Mesendoderm (in vitro differentiated cells): ENCODE data around the gene GAS2.

Experiments
- DNase-seq: peaks from one replicate; pipeline ENCODE4 v3.0.0; 2013
- H2AK5ac ChIP-seq: 2 replicates; pipeline ENCODE4 v1.6.1; 2013; ENCODE audit warnings: low read length, inconsistent platforms
- H2BK120ac ChIP-seq: 2 replicates; pipeline ENCODE4 v1.6.1; 2013; ENCODE audit warnings: low read depth, mild to moderate bottlenecking, low read length, moderate library complexity, mixed read lengths
- H2BK15ac ChIP-seq: replicated peaks from 2 replicates; pipeline ENCODE4 v1.6.1; 2013; ENCODE audit warnings: low read depth, mild to moderate bottlenecking, moderate library complexity
- H2BK5ac ChIP-seq: 2 replicates; pipeline ENCODE4 v1.6.1; 2013; ENCODE audit warnings: low read length, inconsistent platforms
- H3K18ac ChIP-seq: 2 replicates; pipeline ENCODE4 v1.6.1; 2013; ENCODE audit warnings: mild to moderate bottlenecking, low read length, mixed read lengths
- H3K23ac ChIP-seq: one replicate; pipeline ENCODE4 v1.6.1; 2013; ENCODE audit warnings: low read length
- H3K27ac ChIP-seq: 2 replicates; pipeline ENCODE4 v1.5.1; 2013; ENCODE audit warnings: low read depth, mild to moderate bottlenecking, inconsistent platforms, low read length, moderate library complexity
- H3K27me3 ChIP-seq: 2 replicates; pipeline ENCODE4 v1.6.1; 2013; ENCODE audit warnings: low read length, control low read depth, mild to moderate bottlenecking, inconsistent platforms; ENCODE audit not compliant: insufficient read depth, poor library complexity
- H3K36me3 ChIP-seq: 2 replicates; pipeline ENCODE4 v1.6.1; 2013; ENCODE audit warnings: low read length, inconsistent platforms; ENCODE audit not compliant: control insufficient read depth, insufficient read depth
- H3K4ac ChIP-seq: one replicate; pipeline ENCODE4 v1.6.1; 2013; ENCODE audit warnings: low read depth, mild to moderate bottlenecking, low read length, moderate library complexity
- H3K4me1 ChIP-seq: 2 replicates; pipeline ENCODE4 v1.6.1; 2013; ENCODE audit warnings: low read depth, low read length, inconsistent platforms; ENCODE audit not compliant: control insufficient read depth
- H3K4me2 ChIP-seq: 2 replicates; pipeline ENCODE4 v1.6.1; 2013; ENCODE audit warnings: low read length
- H3K4me3 ChIP-seq: 2 replicates; pipeline ENCODE4 v1.5.1; 2013; ENCODE audit warnings: mild to moderate bottlenecking, low read length
- H3K56ac ChIP-seq: one replicate; pipeline ENCODE4 v1.6.1; 2013; ENCODE audit warnings: low read length
- H3K79me1 ChIP-seq: 2 replicates; pipeline ENCODE4 v1.6.1; 2013; ENCODE audit warnings: low read length, inconsistent platforms
- H3K79me2 ChIP-seq: 2 replicates; pipeline ENCODE4 v1.6.1; 2013; ENCODE audit warnings: mild to moderate bottlenecking, low read length; ENCODE audit not compliant: control insufficient read depth, insufficient read depth
- H3K9ac ChIP-seq: 2 replicates; pipeline ENCODE4 v1.6.1; 2013; ENCODE audit warnings: low read length, inconsistent platforms
- H4K5ac ChIP-seq: one replicate; pipeline ENCODE4 v1.6.1; 2013; ENCODE audit warnings: low read length
- H4K8ac ChIP-seq: one replicate; pipeline ENCODE4 v1.6.1; 2013; ENCODE audit warnings: low read depth, mild to moderate bottlenecking, control low read depth, low read length, moderate library complexity
- WGBS: extraction: QIAGEN DNeasy Blood & Tissue Kit; methylation state at CpG from one replicate; pipeline ENCODE4 v1.1.7; 2013; ENCODE audit warnings: low lambda C conversion rate, missing lambda C conversion rate; ENCODE audit not compliant: insufficient coverage; ENCODE audit errors: extremely low coverage; 5-methylcytosine and 5-hydroxymethylcytosine counted together

GAS2 gene

GRCh38 chr11:22798901-22799300 lies 132.5 kb downstream of the GAS2 start:
- H2AK5ac ChIP-seq: no peak overlapping the region

GRCh38 chr11:22800482-22800881 lies 134.1 kb downstream of the GAS2 start:
- Histone ChIP-seq H3K9ac (no peak overlapping the region), H3K4me2 (no peak overlapping the region), H3K18ac (no peak overlapping the region), H3K4me3 (no peak overlapping the region), H3K79me1 (no peaks in the 10 kb centered on the region), H3K36me3 (no peaks in the 10 kb centered on the region), H3K56ac (no peak overlapping the region), H2AK5ac (no peak overlapping the region), H4K5ac (no peak overlapping the region), H2BK15ac (no peak overlapping the region), H2BK5ac (no peak overlapping the region), H2BK120ac (no peak overlapping the region), H3K27me3 (no peaks in the 10 kb centered on the region), H3K79me2 (no peaks in the 10 kb centered on the region), H4K8ac (no peak overlapping the region), H3K4ac (no peak overlapping the region), H3K4me1 (no peaks in the 10 kb centered on the region), H3K27ac (no peak overlapping the region), H3K23ac (no peak overlapping the region)
- WGBS: no CpG with 5 or more reads among the region's 5 CpGs
- DNase-seq: no peak

More at GRCh38 chr11:22798901-22799300, 132.5 kb downstream of the GAS2 start:
- H3K23ac ChIP-seq: no peak overlapping the region
- H3K56ac ChIP-seq: no peak overlapping the region
- DNase-seq: no peak
- H3K4me2 ChIP-seq: no peak overlapping the region
- no peak overlapping the region for H4K8ac ChIP-seq
- no peak overlapping the region for H3K9ac ChIP-seq
- no peaks in the 10 kb centered on the region for H3K4me1 ChIP-seq
- no peak overlapping the region for H4K5ac ChIP-seq
- H3K4me3 ChIP-seq: no peak overlapping the region
- no peak overlapping the region for H2BK120ac ChIP-seq
- H2BK5ac ChIP-seq: no peak overlapping the region
- no peaks in the 10 kb centered on the region for H3K79me2 ChIP-seq
- no peak overlapping the region for H3K4ac ChIP-seq
- H3K79me1 ChIP-seq: no peaks in the 10 kb centered on the region
- no peaks in the 10 kb centered on the region for H3K27me3 ChIP-seq
- no peak overlapping the region for H3K18ac ChIP-seq
- H3K27ac ChIP-seq: no peak overlapping the region
- WGBS: no CpG with 5 or more reads among the region's 1 CpG
- no peaks in the 10 kb centered on the region for H3K36me3 ChIP-seq
- H2BK15ac ChIP-seq: no peak overlapping the region

GRCh38 chr11:22802861-22803260 lies 136.4 kb downstream of the GAS2 start:
- H4K5ac ChIP-seq: no peak overlapping the region
- H3K4me1 ChIP-seq: no peaks in the 10 kb centered on the region
- H4K8ac ChIP-seq: no peak overlapping the region
- no peak overlapping the region for H3K27ac ChIP-seq
- no peak overlapping the region for H2BK120ac ChIP-seq
- no peak overlapping the region for H2BK5ac ChIP-seq
- no peak overlapping the region for H2BK15ac ChIP-seq
- DNase-seq: no peak
- H3K9ac ChIP-seq: no peak overlapping the region
- WGBS: no CpG with 5 or more reads among the region's 4 CpGs
- no peaks in the 10 kb centered on the region for H3K79me2 ChIP-seq
- no peak overlapping the region for H3K18ac ChIP-seq
- H3K4me2 ChIP-seq: no peak overlapping the region
- no peak overlapping the region for H3K4me3 ChIP-seq
- no peak overlapping the region for H3K56ac ChIP-seq
- H3K79me1 ChIP-seq: no peaks in the 10 kb centered on the region
- H3K27me3 ChIP-seq: no peaks in the 10 kb centered on the region
- H2AK5ac ChIP-seq: no peak overlapping the region
- no peak overlapping the region for H3K4ac ChIP-seq
- H3K36me3 ChIP-seq: no peaks in the 10 kb centered on the region
- H3K23ac ChIP-seq: no peak overlapping the region

DNA sequence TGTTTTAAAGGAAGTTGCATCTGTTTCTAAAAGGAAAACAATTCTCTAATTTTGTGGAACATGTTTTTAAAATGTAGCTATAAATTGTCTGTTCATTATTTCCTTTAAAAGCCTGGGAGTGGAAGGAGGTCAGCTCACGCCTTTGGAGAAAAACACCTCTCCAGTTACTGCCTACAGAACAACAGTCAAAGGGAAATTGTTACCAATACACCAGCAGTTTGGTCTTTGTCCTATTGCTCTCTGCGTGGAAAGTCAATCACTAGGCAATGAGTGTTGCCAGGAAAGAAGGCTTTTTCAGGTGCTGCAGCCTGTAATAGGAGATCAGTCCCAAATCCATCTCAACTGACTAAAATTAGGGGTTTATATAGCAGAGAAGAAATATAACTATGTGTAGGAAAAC lies 141.0 kb downstream of the GAS2 start:
- no CpG with 5 or more reads among the region's 2 CpGs for WGBS
- no peak overlapping the region for H3K4me2 ChIP-seq
- no peak overlapping the region for H3K18ac ChIP-seq

DNA sequence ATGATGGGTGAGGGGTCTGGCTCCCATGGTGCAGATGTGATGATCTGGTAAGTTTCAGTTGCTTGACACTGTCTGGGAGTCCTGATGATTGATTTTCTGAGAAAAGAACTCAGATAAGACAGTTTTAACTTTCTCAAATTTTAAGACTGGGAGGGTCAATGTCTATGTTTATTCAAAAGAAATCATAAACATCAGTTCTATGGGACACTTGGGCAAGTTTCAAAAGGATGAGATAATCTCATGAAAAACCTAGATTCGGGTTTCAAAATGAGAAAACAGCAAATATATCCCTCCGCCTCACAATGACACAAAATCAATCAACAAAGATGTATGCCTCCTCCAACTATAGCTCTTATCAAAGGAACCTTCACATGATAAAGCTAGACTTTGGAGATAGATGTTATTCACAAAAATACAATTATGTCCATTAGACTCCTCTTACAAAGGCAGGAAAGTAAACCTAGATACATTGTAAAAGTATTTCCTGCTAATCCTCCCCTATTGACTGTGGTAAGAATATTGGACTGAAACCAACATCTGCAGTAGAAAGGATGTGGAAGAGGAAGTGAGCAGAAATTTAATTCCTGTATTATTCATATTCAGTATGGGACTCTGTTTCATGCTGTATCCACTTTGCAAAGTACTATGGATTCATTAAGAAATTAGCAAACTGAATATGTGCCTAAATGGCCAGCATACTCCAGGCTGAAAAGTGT lies 141.6 kb downstream of the GAS2 start:
- Histone ChIP-seq H3K79me2 (no peaks in the 10 kb centered on the region), H3K27me3 (no peaks in the 10 kb centered on the region), H3K4me3 (no peak overlapping the region), H3K18ac (no peak overlapping the region), H3K27ac (no peak overlapping the region), H3K4me1 (no peaks in the 10 kb centered on the region), H4K8ac (no peak overlapping the region), H2AK5ac (no peak overlapping the region), H3K56ac (no peak overlapping the region), H2BK5ac (no peak overlapping the region), H3K4me2 (no peak overlapping the region), H3K4ac (no peak overlapping the region), H4K5ac (no peak overlapping the region), H2BK120ac (no peak overlapping the region), H3K36me3 (no peaks in the 10 kb centered on the region), H3K23ac (no peak overlapping the region), H3K9ac (no peak overlapping the region), H2BK15ac (no peak overlapping the region), H3K79me1 (no peaks in the 10 kb centered on the region)
- no CpG with 5 or more reads among the region's 2 CpGs for WGBS
- no peak for DNase-seq

More for the DNA sequence above, 141.0 kb downstream of the GAS2 start:
- Histone ChIP-seq H3K27me3 (no peaks in the 10 kb centered on the region), H3K4ac (no peak overlapping the region), H3K36me3 (no peaks in the 10 kb centered on the region), H3K9ac (no peak overlapping the region), H2BK5ac (no peak overlapping the region), H3K4me1 (no peaks in the 10 kb centered on the region), H3K79me2 (no peaks in the 10 kb centered on the region), H2BK120ac (no peak overlapping the region), H3K56ac (no peak overlapping the region), H4K5ac (no peak overlapping the region), H3K27ac (no peak overlapping the region), H3K4me3 (no peak overlapping the region), H3K79me1 (no peaks in the 10 kb centered on the region), H2AK5ac (no peak overlapping the region), H4K8ac (no peak overlapping the region), H3K23ac (no peak overlapping the region), H2BK15ac (no peak overlapping the region)
- no peak for DNase-seq
